Parathyroid adenoma (tissue), 2 donors: ENCODE measurements around the gene FRMD4A.
A peak's percentile ranks its signal among the peaks of the same experiment; 100 is the strongest.

Experiments
- H2AFZ ChIP-seq: fragments of 300-600 bp; sonication (generic); one replicate; pipeline ENCODE4 v1.7.0; 2017; ENCODE audit warnings: antibody characterized with exemption, mild to moderate bottlenecking
- H3K27ac ChIP-seq: fragments of 300-600 bp; sonication (generic); one replicate; pipeline ENCODE4 v1.7.0; 2017
- H3K27me3 ChIP-seq: fragments of 300-600 bp; sonication (generic); one replicate; pipeline ENCODE4 v1.7.0; 2017; ENCODE audit warnings: low read length; ENCODE audit not compliant: control insufficient read depth, insufficient read depth
- H3K36me3 ChIP-seq: fragments of 300-600 bp; sonication (generic); one replicate; pipeline ENCODE4 v1.7.0; 2017; ENCODE audit warnings: low read length; ENCODE audit not compliant: control insufficient read depth, insufficient read depth
- H3K4me1 ChIP-seq: fragments of 300-600 bp; sonication (generic); one replicate; pipeline ENCODE4 v1.7.0; 2017; ENCODE audit warnings: control low read depth
- H3K4me2 ChIP-seq: fragments of 300-600 bp; sonication (generic); one replicate; pipeline ENCODE4 v1.7.0; 2017; ENCODE audit warnings: low read length
- H3K4me3 ChIP-seq: fragments of 300-600 bp; sonication (generic); one replicate; pipeline ENCODE4 v1.7.0; 2017; ENCODE audit warnings: low read depth, low read length
- H3K79me2 ChIP-seq: fragments of 300-600 bp; sonication (generic); one replicate; pipeline ENCODE4 v1.7.0; 2017; ENCODE audit warnings: control low read depth
- H3K9ac ChIP-seq: fragments of 300-600 bp; sonication (generic); one replicate; pipeline ENCODE4 v1.7.0; 2017; ENCODE audit warnings: mild to moderate bottlenecking
- H3K9me3 ChIP-seq: fragments of 300-600 bp; sonication (generic); one replicate; pipeline ENCODE4 v1.7.0; 2017; ENCODE audit warnings: low read length; ENCODE audit not compliant: control insufficient read depth
- CTCF ChIP-seq: fragments of 300-600 bp; sonication (generic); IDR thresholded peaks from one replicate; pipeline ENCODE4 v1.7.0; 2017; ENCODE audit warnings: antibody characterized with exemption, mild to moderate bottlenecking
- donor health status: primary hyperparathyroidism.

FRMD4A gene

DNA sequence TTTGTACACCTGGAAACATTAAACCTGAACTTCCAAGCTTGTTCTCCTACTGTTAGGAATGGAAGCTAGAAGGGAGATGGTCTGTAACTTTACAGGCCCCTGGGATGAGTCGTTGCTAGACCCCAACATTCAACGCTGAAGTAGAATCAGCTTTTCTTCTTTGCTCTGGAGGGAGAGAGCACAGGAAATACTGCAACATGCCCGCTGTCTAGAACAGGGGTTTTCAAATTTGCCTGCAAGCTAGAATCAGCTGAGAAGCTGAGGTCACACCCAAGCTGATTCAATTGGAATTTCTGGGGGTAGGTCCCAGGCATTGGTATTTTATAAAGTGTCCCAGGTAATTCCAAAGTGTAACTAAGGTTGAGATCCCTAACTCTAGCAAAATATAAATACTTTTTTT, 524.3 kb downstream of the FRMD4A start:
- H3K9me3 ChIP-seq: no peaks in the 10 kb centered on the region
- no peak overlapping the region for H3K9ac ChIP-seq
- no peaks in the 10 kb centered on the region for H3K4me1 ChIP-seq
- no peak overlapping the region for H3K4me3 ChIP-seq
- no peak overlapping the region for H2AFZ ChIP-seq
- no peak for TF ChIP-seq CTCF
- no peaks in the 10 kb centered on the region for H3K27me3 ChIP-seq
- no peaks in the 10 kb centered on the region for H3K36me3 ChIP-seq
- no peak overlapping the region for H3K4me2 ChIP-seq
- no peaks in the 10 kb centered on the region for H3K79me2 ChIP-seq
- no peak overlapping the region for H3K27ac ChIP-seq

GRCh38 chr10:13803566-13804554, 526.9 kb downstream of the FRMD4A start:
- no peak overlapping the region for H3K4me3 ChIP-seq
- no peak overlapping the region for H3K9ac ChIP-seq
- H3K36me3 ChIP-seq: no peaks in the 10 kb centered on the region
- H3K4me1 ChIP-seq: no peaks in the 10 kb centered on the region
- no peak overlapping the region for H3K4me2 ChIP-seq
- H3K27me3 ChIP-seq: no peaks in the 10 kb centered on the region
- no peak overlapping the region for H3K27ac ChIP-seq
- H3K9me3 ChIP-seq: no peaks in the 10 kb centered on the region
- TF ChIP-seq CTCF: no peak
- H3K79me2 ChIP-seq: no peaks in the 10 kb centered on the region
- H2AFZ ChIP-seq: peak overlapping the region; percentile 35

- H3K4me2 ChIP-seq: no peak overlapping the region
- no peaks in the 10 kb centered on the region for H3K36me3 ChIP-seq
- H2AFZ ChIP-seq: no peak overlapping the region
- H3K9me3 ChIP-seq: no peaks in the 10 kb centered on the region
- H3K79me2 ChIP-seq: no peaks in the 10 kb centered on the region
- H3K4me3 ChIP-seq: no peak overlapping the region
- no peak overlapping the region for H3K27ac ChIP-seq
- H3K27me3 ChIP-seq: no peaks in the 10 kb centered on the region
- no peak overlapping the region for H3K9ac ChIP-seq
- TF ChIP-seq CTCF: no peak
- H3K4me1 ChIP-seq: no peaks in the 10 kb centered on the region
Observed at GRCh38 chr10:13801907-13802288, 528.8 kb downstream of the FRMD4A start.

DNA sequence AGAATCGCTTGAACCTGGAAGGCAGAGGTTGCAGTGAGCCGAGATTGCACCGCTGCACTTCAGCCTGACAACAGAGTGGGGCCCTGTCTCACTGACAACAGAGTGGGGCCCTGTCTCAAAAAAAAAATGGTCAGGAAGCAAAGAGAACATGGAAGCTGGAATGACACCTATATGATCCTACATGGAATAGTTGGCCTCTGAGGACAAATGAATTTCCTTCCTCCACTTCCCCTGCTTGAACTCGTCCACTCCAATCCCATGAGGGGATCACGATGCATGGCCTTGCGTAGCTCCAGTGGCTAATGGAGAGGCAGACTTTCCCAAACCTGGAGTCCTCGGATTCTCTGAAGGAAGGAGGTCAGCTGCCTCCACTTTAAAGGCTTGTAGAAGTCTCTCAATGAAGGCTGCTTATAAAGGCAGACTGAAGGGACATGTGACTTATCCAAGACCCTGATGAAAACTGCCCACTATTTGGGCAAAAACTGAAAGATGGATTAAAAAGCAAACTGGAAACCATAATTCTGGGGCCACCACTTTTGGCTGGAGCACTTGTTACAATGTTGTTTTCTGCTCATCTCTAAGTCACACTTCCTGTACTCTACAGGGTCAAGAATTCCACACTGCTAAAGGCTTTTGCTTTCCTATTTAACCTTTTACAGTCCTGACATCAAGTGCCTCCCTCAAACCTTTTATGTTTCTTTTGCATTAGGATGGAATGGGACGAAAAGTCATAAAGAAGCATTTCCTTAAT, 529.4 kb downstream of the FRMD4A start:
- Histone ChIP-seq H3K4me1 (no peaks in the 10 kb centered on the region), H3K79me2 (no peaks in the 10 kb centered on the region), H3K27ac (no peak overlapping the region), H3K4me2 (no peak overlapping the region), H3K9ac (no peak overlapping the region), H3K27me3 (no peaks in the 10 kb centered on the region), H2AFZ (no peak overlapping the region), H3K9me3 (no peaks in the 10 kb centered on the region), H3K4me3 (no peak overlapping the region), H3K36me3 (no peaks in the 10 kb centered on the region)
- TF ChIP-seq CTCF: no peak
